Measurements from ENCODE around the gene C4A. TPM values are rescaled to one million over a fixed set of nuclear protein-coding genes. Genes with fewer than 3 reads are reported as not detected.

C4A gene
- total and polyA plus RNA-seq, 2 of the 13 experiments (the other 11 are each of a cell fraction or from before 2014, with no cell fraction given): 165 to 478 TPM

DNA sequence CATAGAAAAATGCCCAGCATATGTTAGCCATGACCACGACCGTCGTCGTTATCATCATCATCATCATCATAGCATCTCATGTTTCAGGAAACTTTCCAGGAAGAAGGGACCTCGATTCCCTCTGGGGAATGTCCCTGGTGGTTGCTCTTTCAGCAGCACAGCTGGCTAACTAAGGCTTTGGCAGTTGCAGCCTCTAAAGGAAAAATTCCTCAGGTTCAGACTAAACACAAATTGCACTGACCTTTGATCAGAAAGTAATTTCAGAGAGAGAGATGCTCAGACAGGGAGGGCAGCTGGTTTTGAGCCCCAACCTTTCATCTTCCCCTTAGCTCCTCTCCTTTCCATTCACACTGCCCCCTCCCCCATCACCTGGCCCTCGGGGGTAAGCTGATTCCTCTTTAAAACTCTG lies 41.6 kb upstream of the C4A start (continued):
- TF ChIP-seq, protein P1, sequence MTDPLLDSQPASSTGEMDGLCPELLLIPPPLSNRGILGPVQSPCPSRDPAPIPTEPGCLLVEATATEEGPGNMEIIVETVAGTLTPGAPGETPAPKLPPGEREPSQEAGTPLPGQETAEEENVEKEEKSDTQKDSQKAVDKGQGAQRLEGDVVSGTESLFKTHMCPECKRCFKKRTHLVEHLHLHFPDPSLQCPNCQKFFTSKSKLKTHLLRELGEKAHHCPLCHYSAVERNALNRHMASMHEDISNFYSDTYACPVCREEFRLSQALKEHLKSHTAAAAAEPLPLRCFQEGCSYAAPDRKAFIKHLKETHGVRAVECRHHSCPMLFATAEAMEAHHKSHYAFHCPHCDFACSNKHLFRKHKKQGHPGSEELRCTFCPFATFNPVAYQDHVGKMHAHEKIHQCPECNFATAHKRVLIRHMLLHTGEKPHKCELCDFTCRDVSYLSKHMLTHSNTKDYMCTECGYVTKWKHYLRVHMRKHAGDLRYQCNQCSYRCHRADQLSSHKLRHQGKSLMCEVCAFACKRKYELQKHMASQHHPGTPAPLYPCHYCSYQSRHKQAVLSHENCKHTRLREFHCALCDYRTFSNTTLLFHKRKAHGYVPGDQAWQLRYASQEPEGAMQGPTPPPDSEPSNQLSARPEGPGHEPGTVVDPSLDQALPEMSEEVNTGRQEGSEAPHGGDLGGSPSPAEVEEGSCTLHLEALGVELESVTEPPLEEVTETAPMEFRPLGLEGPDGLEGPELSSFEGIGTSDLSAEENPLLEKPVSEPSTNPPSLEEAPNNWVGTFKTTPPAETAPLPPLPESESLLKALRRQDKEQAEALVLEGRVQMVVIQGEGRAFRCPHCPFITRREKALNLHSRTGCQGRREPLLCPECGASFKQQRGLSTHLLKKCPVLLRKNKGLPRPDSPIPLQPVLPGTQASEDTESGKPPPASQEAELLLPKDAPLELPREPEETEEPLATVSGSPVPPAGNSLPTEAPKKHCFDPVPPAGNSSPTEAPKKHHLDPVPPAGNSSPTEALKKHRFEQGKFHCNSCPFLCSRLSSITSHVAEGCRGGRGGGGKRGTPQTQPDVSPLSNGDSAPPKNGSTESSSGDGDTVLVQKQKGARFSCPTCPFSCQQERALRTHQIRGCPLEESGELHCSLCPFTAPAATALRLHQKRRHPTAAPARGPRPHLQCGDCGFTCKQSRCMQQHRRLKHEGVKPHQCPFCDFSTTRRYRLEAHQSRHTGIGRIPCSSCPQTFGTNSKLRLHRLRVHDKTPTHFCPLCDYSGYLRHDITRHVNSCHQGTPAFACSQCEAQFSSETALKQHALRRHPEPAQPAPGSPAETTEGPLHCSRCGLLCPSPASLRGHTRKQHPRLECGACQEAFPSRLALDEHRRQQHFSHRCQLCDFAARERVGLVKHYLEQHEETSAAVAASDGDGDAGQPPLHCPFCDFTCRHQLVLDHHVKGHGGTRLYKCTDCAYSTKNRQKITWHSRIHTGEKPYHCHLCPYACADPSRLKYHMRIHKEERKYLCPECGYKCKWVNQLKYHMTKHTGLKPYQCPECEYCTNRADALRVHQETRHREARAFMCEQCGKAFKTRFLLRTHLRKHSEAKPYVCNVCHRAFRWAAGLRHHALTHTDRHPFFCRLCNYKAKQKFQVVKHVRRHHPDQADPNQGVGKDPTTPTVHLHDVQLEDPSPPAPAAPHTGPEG (CRISPR knock-in tag; IDR thresholded peaks at IDR 0.05): no peak
- no peak for TF ChIP-seq ZNF234 (CRISPR knock-in tag; conservative IDR thresholded peaks at IDR 0.05)
- no peak for TF ChIP-seq ZNF572 (CRISPR knock-in tag; IDR thresholded peaks at IDR 0.05)
- TF ChIP-seq, protein P2, sequence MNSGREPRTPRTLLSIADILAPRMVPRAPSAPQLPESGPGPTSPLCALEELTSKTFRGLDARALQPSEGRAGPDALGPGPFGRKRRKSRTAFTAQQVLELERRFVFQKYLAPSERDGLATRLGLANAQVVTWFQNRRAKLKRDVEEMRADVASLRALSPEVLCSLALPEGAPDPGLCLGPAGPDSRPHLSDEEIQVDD (CRISPR knock-in tag; IDR thresholded peaks at IDR 0.05; ENCODE audit: borderline replicate concordance): no peak
- TF ChIP-seq, protein P3, sequence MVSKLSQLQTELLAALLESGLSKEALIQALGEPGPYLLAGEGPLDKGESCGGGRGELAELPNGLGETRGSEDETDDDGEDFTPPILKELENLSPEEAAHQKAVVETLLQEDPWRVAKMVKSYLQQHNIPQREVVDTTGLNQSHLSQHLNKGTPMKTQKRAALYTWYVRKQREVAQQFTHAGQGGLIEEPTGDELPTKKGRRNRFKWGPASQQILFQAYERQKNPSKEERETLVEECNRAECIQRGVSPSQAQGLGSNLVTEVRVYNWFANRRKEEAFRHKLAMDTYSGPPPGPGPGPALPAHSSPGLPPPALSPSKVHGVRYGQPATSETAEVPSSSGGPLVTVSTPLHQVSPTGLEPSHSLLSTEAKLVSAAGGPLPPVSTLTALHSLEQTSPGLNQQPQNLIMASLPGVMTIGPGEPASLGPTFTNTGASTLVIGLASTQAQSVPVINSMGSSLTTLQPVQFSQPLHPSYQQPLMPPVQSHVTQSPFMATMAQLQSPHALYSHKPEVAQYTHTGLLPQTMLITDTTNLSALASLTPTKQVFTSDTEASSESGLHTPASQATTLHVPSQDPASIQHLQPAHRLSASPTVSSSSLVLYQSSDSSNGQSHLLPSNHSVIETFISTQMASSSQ (IDR thresholded peaks at IDR 0.05; ENCODE audit: low read depth): no peak
- TF ChIP-seq, protein P3 (CRISPR knock-in tag; IDR thresholded peaks at IDR 0.05; ENCODE audit: borderline replicate concordance): no peak
- TF ChIP-seq CREM (IDR thresholded peaks at IDR 0.05): 0 out of 2 replicates have a peak, but pooled peaks have one; percentile 19
- no peak for TF ChIP-seq CREM (CRISPR knock-in tag; IDR thresholded peaks at IDR 0.05)
- no peak for TF ChIP-seq MAF1 (CRISPR knock-in tag; IDR thresholded peaks at IDR 0.05; ENCODE audit: borderline replicate concordance)
- TF ChIP-seq ZNF790 (CRISPR knock-in tag; IDR thresholded peaks at IDR 0.05; ENCODE audit: borderline replicate concordance): no peak
- TF ChIP-seq ONECUT2 (CRISPR knock-in tag; IDR thresholded peaks at IDR 0.05): no peak
- TF ChIP-seq, protein P4, sequence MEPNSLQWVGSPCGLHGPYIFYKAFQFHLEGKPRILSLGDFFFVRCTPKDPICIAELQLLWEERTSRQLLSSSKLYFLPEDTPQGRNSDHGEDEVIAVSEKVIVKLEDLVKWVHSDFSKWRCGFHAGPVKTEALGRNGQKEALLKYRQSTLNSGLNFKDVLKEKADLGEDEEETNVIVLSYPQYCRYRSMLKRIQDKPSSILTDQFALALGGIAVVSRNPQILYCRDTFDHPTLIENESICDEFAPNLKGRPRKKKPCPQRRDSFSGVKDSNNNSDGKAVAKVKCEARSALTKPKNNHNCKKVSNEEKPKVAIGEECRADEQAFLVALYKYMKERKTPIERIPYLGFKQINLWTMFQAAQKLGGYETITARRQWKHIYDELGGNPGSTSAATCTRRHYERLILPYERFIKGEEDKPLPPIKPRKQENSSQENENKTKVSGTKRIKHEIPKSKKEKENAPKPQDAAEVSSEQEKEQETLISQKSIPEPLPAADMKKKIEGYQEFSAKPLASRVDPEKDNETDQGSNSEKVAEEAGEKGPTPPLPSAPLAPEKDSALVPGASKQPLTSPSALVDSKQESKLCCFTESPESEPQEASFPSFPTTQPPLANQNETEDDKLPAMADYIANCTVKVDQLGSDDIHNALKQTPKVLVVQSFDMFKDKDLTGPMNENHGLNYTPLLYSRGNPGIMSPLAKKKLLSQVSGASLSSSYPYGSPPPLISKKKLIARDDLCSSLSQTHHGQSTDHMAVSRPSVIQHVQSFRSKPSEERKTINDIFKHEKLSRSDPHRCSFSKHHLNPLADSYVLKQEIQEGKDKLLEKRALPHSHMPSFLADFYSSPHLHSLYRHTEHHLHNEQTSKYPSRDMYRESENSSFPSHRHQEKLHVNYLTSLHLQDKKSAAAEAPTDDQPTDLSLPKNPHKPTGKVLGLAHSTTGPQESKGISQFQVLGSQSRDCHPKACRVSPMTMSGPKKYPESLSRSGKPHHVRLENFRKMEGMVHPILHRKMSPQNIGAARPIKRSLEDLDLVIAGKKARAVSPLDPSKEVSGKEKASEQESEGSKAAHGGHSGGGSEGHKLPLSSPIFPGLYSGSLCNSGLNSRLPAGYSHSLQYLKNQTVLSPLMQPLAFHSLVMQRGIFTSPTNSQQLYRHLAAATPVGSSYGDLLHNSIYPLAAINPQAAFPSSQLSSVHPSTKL (CRISPR knock-in tag; IDR thresholded peaks at IDR 0.05): peak; percentile 49
- no peak for TF ChIP-seq ZNF720 (CRISPR knock-in tag; IDR thresholded peaks at IDR 0.05)
- TF ChIP-seq, protein P5, sequence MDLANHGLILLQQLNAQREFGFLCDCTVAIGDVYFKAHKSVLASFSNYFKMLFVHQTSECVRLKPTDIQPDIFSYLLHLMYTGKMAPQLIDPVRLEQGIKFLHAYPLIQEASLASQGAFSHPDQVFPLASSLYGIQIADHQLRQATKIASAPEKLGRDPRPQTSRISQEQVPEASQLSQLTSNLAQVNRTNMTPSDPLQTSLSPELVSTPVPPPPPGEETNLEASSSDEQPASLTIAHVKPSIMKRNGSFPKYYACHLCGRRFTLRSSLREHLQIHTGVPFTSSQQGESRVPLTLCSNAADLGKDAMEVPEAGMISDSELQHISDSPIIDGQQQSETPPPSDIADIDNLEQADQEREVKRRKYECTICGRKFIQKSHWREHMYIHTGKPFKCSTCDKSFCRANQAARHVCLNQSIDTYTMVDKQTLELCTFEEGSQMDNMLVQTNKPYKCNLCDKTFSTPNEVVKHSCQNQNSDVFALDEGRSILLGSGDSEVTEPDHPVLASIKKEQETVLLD (CRISPR knock-in tag; IDR thresholded peaks at IDR 0.05; ENCODE audit: low read depth): no peak

All from HepG2 (cell line).